Neuron (in vitro differentiated cells): ENCODE measurements around the gene ETV4.

Experiments used
- H2AFZ ChIP-seq: one replicate; pipeline ENCODE4 v1.6.1; 2013; ENCODE audit warnings: low read depth, mild to moderate bottlenecking, inconsistent platforms, low read length, moderate library complexity
- H3K27me3 ChIP-seq: one replicate; pipeline ENCODE4 v1.6.1; 2013; ENCODE audit warnings: low read length; ENCODE audit not compliant: insufficient read depth
- H3K36me3 ChIP-seq: one replicate; pipeline ENCODE4 v1.6.1; 2013; ENCODE audit warnings: low read length; ENCODE audit not compliant: insufficient read depth
- H3K4me1 ChIP-seq: one replicate; pipeline ENCODE4 v1.6.1; 2013; ENCODE audit warnings: low read length; ENCODE audit not compliant: insufficient read depth
- H3K4me3 ChIP-seq: 2 replicates; pipeline ENCODE4 v1.5.1; 2013; ENCODE audit warnings: mild to moderate bottlenecking, low read length, moderate library complexity
- H3K9me3 ChIP-seq: one replicate; pipeline ENCODE4 v1.6.1; 2013; ENCODE audit warnings: low read length

The ETV4 gene

DNA sequence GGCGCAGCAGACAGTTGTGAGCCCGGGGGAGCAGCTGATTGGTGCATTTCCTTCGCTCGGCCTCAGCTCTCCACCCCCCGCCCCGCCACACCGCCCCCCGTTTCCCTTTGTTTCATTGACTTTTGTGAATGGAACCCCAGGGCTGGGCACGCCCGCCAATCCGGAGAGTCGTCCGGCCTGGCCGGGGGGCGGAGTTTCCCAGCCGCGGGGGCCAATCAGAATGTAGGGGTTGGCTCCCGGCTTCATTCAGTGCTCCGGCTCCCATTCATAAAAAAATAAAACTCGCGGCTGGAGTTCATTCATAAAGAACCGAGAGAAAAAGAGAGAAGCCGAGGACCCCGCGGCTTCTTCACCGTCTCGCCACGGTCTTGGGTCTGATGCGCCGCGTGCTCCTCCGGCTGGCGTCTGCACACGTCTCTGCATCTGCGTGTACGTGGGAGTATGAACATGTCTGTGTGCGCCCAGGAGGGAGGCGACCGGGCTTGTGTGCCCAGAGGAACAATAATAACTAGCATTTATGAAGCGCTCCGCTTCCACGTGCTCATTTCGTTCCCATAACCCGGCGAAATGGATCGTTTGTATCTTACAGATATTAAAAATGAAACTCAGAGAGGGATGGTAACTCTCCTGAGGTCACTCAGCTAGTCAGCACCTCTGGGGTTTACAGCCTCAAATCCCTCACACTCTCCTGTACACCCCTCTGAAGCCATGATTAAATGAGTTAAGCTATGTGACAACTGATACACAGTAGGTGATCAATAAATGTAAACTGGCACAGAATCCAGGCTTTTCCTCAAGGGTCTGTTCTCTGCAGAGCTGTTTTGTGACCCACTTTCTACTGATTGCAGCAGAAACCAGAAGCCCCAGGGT lies at the start of gene ETV4:
TSS of gene ETV4 (minus strand) at position 22 of the 870 bp plus-strand sequence. CDS start 723 bp downstream, outside the sequence.
- Histone ChIP-seq H3K36me3 (no peaks in the 10 kb centered on the region), H3K4me1 (peaks cover 37% of the 10 kb centered on the region), H3K9me3 (no peaks in the 10 kb centered on the region), H3K27me3 (peaks cover 25% of the 10 kb centered on the region), H2AFZ (no peak within 1 kb of the TSS), H3K4me3 (peak within 1 kb of the TSS; percentile 34)

DNA sequence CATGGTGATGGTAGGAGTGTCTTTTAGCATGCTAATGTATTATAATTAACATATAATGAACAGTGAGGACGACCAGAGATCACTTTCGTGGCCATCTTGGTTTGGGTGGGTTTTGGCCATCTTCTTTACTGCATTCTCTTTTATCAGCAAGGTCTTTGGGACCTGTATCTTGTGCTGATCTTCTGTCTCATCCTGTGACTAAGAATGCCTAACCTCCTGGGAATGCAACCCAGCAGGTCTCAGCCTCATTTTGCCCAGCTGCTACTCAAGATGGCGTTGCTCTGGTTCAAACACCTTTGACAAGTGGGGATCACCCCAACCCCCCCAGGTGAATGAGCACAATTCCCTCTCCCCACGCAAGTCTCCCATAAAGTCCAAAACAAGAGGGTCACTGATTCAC lies 49.3 kb upstream of the ETV4 start:
- no peak overlapping the region for H3K4me3 ChIP-seq
- no peak overlapping the region for H2AFZ ChIP-seq

DNA sequence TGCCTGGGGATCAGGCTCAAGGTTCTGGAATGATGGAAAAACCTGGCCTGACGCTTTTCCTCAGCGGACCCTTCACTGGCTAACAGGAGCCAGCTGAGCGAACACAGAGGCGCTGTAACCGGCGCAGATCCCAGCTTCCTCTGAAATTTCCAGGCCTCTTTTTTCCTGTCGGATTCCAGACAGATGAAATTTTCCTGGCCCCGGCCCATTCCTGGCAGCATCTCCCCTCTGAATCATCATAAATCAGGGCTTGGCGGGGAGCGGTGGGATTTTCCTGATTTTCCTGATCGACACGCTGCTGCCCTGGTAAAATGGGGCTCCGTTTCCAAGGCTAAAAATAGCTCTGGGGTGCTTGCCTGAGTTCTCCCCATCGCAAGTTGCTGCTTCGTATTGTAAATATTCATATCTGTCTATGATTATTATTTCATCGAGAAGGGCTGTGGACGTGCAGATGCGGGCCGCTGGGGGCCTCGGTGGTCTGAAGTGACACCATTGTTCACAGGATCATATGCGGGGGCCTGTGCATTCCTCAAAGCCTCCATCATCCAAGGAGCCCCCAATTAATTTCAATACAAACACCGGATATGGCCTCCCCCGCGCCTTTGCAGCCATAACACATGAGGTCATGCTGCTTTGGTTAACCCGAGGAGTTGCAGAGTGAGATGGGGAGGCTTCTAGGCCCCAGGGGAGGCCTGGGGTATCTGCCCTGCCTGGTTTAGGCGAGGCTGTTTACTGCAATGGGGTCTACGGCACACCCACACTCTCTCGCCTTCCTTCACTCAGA lies 45.8 kb upstream of the ETV4 start:
- Histone ChIP-seq H3K9me3 (no peaks in the 10 kb centered on the region), H3K27me3 (peaks cover 4% of the 10 kb centered on the region), H3K36me3 (no peaks in the 10 kb centered on the region), H3K4me3 (no peak overlapping the region), H2AFZ (no peak overlapping the region), H3K4me1 (no peaks in the 10 kb centered on the region)

More for the DNA sequence above, 49.3 kb upstream of the ETV4 start:
- Histone ChIP-seq H3K36me3 (no peaks in the 10 kb centered on the region), H3K27me3 (peaks cover 4% of the 10 kb centered on the region), H3K9me3 (no peaks in the 10 kb centered on the region), H3K4me1 (no peaks in the 10 kb centered on the region)

DNA sequence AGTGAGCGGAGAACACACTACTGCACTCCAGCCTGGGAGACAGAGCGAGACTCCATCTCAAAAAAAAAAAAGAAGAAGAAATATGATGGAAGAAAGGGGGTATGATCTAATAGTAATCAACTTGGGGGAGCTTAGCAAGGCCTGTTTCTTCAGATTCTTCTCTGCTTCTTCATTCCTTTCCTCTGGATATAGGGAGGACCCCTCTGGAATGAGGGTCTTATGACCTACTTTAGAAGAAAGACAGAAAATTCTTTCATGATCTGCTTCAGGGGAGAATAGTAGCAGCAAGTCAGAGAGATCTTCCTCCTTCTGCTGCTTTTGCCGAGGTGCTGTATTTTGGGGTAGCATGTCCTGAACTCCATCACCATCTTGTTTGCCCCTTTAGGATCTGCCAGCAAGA lies 44.9 kb upstream of the ETV4 start:
- Histone ChIP-seq H2AFZ (no peak overlapping the region), H3K9me3 (no peaks in the 10 kb centered on the region), H3K4me3 (no peak overlapping the region), H3K4me1 (no peaks in the 10 kb centered on the region), H3K36me3 (no peaks in the 10 kb centered on the region), H3K27me3 (peaks cover 4% of the 10 kb centered on the region)

DNA sequence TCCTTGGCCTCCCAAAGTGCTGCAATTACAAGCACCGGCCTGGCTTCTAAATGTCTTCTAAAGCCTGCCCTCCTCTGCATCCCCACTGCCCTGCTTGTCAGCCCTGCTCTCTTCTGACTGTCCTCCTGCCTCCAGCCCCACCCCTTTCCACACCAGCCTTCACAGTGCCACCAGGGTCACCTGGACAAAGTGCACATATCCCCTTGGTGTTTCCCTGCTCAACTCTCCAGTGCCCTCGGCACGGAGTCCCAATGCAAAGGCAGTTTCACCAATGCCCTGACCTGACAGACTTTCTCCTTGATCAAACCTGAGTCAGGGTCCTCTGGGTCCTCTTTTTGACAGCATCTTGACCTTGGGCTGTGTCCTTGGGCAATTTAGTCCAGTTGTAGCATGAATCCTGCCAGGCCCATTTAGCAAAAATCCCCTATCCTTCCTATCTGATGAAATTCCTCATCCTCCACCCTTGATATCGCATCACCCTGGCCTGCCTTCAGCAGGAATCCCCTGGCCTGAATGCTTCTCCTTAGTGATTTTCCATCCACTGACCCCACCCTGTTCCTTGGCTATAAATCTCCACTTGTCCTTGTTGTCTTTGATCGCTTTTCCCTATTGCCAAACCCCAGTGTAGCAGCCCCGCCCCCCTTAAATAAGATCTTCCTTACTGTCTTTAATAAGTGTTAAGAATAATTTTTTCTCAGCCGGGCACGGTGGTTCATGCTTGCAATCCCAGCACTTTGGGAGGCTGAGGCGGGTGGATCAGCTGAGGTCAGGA lies 42.7 kb upstream of the ETV4 start:
- Histone ChIP-seq H3K9me3 (no peaks in the 10 kb centered on the region), H3K36me3 (no peaks in the 10 kb centered on the region), H3K4me3 (no peak overlapping the region), H2AFZ (no peak overlapping the region), H3K27me3 (peaks cover 4% of the 10 kb centered on the region), H3K4me1 (no peaks in the 10 kb centered on the region)

DNA sequence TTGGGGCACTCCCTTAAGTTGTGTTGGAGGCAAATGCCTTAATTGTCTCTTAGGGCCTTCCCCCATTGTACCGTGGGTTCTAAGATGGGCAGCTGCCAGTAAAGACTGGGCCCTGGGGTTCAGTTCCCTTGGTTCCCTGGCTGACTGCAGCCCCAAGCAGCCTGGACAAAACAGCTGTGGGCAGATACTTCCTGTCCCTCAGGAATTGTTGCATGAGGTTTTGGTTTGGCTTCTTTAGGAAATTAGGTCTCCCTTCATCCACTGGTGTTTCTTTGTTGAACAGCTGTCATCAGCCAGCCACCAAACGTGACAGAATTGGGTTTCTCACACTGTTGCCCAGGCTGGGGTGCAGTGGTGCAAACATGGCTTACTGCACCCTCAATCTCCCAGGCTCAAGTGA lies 42.0 kb upstream of the ETV4 start:
- H3K4me3 ChIP-seq, result no peak overlapping the region
- no peaks in the 10 kb centered on the region for H3K9me3 ChIP-seq
- H3K27me3 ChIP-seq, result peaks cover 4% of the 10 kb centered on the region
- H3K36me3 ChIP-seq, result no peaks in the 10 kb centered on the region
- H3K4me1 ChIP-seq, result no peaks in the 10 kb centered on the region
- no peak overlapping the region for H2AFZ ChIP-seq

- H3K4me3 ChIP-seq, result no peak overlapping the region
- no peaks in the 10 kb centered on the region for H3K9me3 ChIP-seq
- H3K4me1 ChIP-seq, result no peaks in the 10 kb centered on the region
- H3K36me3 ChIP-seq, result no peaks in the 10 kb centered on the region
- no peak overlapping the region for H2AFZ ChIP-seq
- H3K27me3 ChIP-seq, result peaks cover 4% of the 10 kb centered on the region
Observed at GRCh38 chr17:43587647-43588046, 41.5 kb upstream of the ETV4 start.

DNA sequence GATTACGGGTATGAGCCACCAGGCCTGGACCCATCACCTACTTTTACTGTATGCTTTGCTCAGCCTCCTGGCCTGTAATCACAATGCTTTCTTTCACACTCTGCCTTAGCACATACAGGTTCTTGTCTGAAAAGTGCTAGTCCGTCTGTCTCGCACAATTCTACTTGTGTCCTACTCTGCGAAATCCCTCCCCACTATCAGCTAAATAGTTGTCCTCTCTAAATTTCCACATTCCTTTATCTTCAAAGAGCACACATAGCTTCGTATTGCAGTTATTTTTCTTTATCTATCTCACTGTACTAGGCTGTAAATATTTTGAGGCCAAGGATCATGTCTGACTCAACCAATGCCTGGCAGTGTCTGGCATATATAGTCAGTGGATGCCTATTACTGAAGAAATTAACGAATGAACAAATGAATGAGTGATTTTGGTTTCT lies 38.5 kb upstream of the ETV4 start:
- Histone ChIP-seq H3K4me1 (no peaks in the 10 kb centered on the region), H2AFZ (no peak overlapping the region), H3K9me3 (no peaks in the 10 kb centered on the region), H3K4me3 (no peak overlapping the region), H3K36me3 (no peaks in the 10 kb centered on the region), H3K27me3 (no peaks in the 10 kb centered on the region)

DNA sequence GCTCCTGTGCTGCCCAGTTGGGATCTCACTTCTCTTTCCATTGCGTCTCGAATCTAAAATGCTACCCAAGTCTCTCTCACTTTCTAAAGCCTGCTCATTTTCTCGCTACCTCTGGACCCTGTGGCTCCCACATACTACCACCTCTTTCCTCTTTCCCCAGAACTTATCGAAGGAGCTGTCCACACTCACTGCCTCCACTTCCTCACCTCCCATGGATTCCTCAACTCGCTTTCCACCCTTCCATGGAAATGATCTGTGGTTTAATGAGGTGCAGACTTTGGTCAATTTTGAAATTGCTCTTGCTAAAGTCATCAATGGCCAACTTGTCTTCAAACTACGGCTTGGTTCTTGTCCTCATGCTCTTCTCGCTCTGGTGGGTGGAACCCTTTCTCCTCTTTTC lies 37.2 kb upstream of the ETV4 start:
- Histone ChIP-seq H3K4me3 (no peak overlapping the region), H3K9me3 (no peaks in the 10 kb centered on the region), H3K27me3 (no peaks in the 10 kb centered on the region), H2AFZ (no peak overlapping the region), H3K36me3 (no peaks in the 10 kb centered on the region), H3K4me1 (peaks cover 6% of the 10 kb centered on the region)

GRCh38 chr17:43581613-43582012 lies 35.5 kb upstream of the ETV4 start:
- no peak overlapping the region for H3K4me3 ChIP-seq
- no peak overlapping the region for H2AFZ ChIP-seq
- H3K4me1 ChIP-seq, result peaks cover 15% of the 10 kb centered on the region
- peaks cover 2% of the 10 kb centered on the region for H3K27me3 ChIP-seq
- no peaks in the 10 kb centered on the region for H3K9me3 ChIP-seq
- H3K36me3 ChIP-seq, result no peaks in the 10 kb centered on the region

DNA sequence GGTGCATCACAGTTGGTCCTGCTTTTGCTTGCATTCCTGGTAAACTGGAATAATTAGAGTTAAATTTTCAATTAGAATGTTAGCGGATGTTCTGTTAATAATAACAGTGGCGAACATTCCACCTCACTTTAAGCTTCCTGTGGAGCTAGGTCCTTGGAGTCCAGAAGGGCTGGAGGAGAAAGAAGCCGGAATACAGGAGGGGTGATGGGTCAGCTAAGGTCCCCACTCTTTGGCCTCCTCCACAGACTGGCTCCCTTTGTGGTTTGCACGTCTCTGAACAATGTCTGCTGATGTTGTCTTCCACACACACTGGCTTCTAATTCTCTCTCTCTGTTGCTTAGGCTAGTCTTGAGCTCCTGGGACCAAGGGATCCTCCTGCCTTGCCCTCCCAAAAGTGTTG lies 35.0 kb upstream of the ETV4 start:
- Histone ChIP-seq H2AFZ (no peak overlapping the region), H3K4me3 (no peak overlapping the region), H3K4me1 (peaks cover 15% of the 10 kb centered on the region), H3K36me3 (no peaks in the 10 kb centered on the region), H3K9me3 (no peaks in the 10 kb centered on the region), H3K27me3 (peaks cover 2% of the 10 kb centered on the region)

- Histone ChIP-seq H2AFZ (no peak overlapping the region), H3K4me1 (peaks cover 15% of the 10 kb centered on the region), H3K4me3 (no peak overlapping the region), H3K27me3 (peaks cover 7% of the 10 kb centered on the region), H3K36me3 (no peaks in the 10 kb centered on the region), H3K9me3 (no peaks in the 10 kb centered on the region)
Observed at GRCh38 chr17:43579566-43580140, 33.5 kb upstream of the ETV4 start.
